Trophoblast cell (in vitro differentiated cells and primary cell): ENCODE data around the gene UBXN4.

ENCODE experiments used
- DNase-seq, 2 donors: peaks; one replicate each; pipeline ENCODE4 v3.0.0-alpha.2; 2016
- H2AFZ ChIP-seq: 2 replicates; pipeline ENCODE4 v1.6.1; 2013; ENCODE audit warnings: low read length, moderate library complexity, mild to moderate bottlenecking; ENCODE audit not compliant: insufficient read depth, poor library complexity
- H2AK5ac ChIP-seq: 2 replicates; pipeline ENCODE4 v1.6.1; 2013; ENCODE audit warnings: mild to moderate bottlenecking, low read length
- H2BK120ac ChIP-seq: 2 replicates; pipeline ENCODE4 v1.6.1; 2013; ENCODE audit warnings: low read length, mild to moderate bottlenecking, moderate library complexity; ENCODE audit not compliant: insufficient read depth, poor library complexity
- H2BK12ac ChIP-seq: 2 replicates; pipeline ENCODE4 v1.6.1; 2013; ENCODE audit warnings: mild to moderate bottlenecking, low read length, moderate library complexity
- H2BK5ac ChIP-seq: 2 replicates; pipeline ENCODE4 v1.6.1; 2013; ENCODE audit warnings: low read length, low read depth, moderate library complexity, mild to moderate bottlenecking; ENCODE audit not compliant: poor library complexity
- H3K14ac ChIP-seq: 2 replicates; pipeline ENCODE4 v1.6.1; 2013; ENCODE audit warnings: mild to moderate bottlenecking, low read length
- H3K18ac ChIP-seq: 2 replicates; pipeline ENCODE4 v1.6.1; 2013; ENCODE audit warnings: mild to moderate bottlenecking, low read length
- H3K23ac ChIP-seq: 2 replicates; pipeline ENCODE4 v1.6.1; 2013; ENCODE audit warnings: low read length
- H3K27ac ChIP-seq: 2 replicates; pipeline ENCODE4 v1.5.1; 2013; ENCODE audit warnings: low read depth, mild to moderate bottlenecking, inconsistent platforms, low read length, moderate library complexity
- H3K27me3 ChIP-seq: 2 replicates; pipeline ENCODE4 v1.6.1; 2013; ENCODE audit warnings: inconsistent platforms, mild to moderate bottlenecking, low read length, moderate library complexity; ENCODE audit not compliant: insufficient read depth
- H3K36me3 ChIP-seq, 2 experiments: 1 replicate in 1 of 2; 2 replicates in 1 of 2; pipeline ENCODE4 v1.6.1; 2013; ENCODE audit warnings: low read length in 2 of 2, mild to moderate bottlenecking in 2 of 2, moderate library complexity in 1 of 2; ENCODE audit not compliant: insufficient read depth in 2 of 2, control insufficient read depth in 1 of 2
- H3K4ac ChIP-seq: 2 replicates; pipeline ENCODE4 v1.6.1; 2013; ENCODE audit warnings: low read depth, mild to moderate bottlenecking, low read length, moderate library complexity
- H3K4me1 ChIP-seq, 2 experiments: 1 replicate in 1 of 2; 2 replicates in 1 of 2; pipeline ENCODE4 v1.6.1; 2013; ENCODE audit warnings: low read length in 2 of 2, mild to moderate bottlenecking in 2 of 2, moderate library complexity in 1 of 2; ENCODE audit not compliant: insufficient read depth in 2 of 2, control insufficient read depth in 1 of 2
- H3K4me2 ChIP-seq: 2 replicates; pipeline ENCODE4 v1.6.1; 2013; ENCODE audit warnings: inconsistent platforms, mild to moderate bottlenecking, low read length, moderate library complexity
- H3K4me3 ChIP-seq: 2 replicates; pipeline ENCODE4 v1.5.1; 2013; ENCODE audit warnings: mild to moderate bottlenecking, low read depth, low read length, inconsistent platforms
- H3K79me1 ChIP-seq: one replicate; pipeline ENCODE4 v1.6.1; 2013; ENCODE audit warnings: low read length
- H3K79me2 ChIP-seq: 2 replicates; pipeline ENCODE4 v1.6.1; 2013; ENCODE audit warnings: low read length, mild to moderate bottlenecking; ENCODE audit not compliant: control insufficient read depth, insufficient read depth, poor library complexity
- H3K9ac ChIP-seq: 2 replicates; pipeline ENCODE4 v1.6.1; 2013; ENCODE audit warnings: mild to moderate bottlenecking, low read length
- H3K9me3 ChIP-seq: 2 replicates; pipeline ENCODE4 v1.6.1; 2013; ENCODE audit warnings: low read depth, mild to moderate bottlenecking, control low read depth, inconsistent platforms, low read length; ENCODE audit not compliant: insufficient read depth
- H4K12ac ChIP-seq: 2 replicates; pipeline ENCODE4 v1.6.1; 2013; ENCODE audit warnings: low read depth, mild to moderate bottlenecking, low read length, moderate library complexity
- H4K8ac ChIP-seq: 2 replicates; pipeline ENCODE4 v1.6.1; 2013; ENCODE audit warnings: low read depth, mild to moderate bottlenecking, low read length, moderate library complexity
- H4K91ac ChIP-seq: one replicate; pipeline ENCODE4 v1.6.1; 2013; ENCODE audit warnings: low read depth, mild to moderate bottlenecking, low read length, moderate library complexity
- WGBS: extraction: QIAGEN DNeasy Blood & Tissue Kit; methylation state at CpG from one replicate; pipeline ENCODE4 v1.1.7; 2013; ENCODE audit warnings: missing lambda C conversion rate; ENCODE audit not compliant: insufficient read length, insufficient coverage; ENCODE audit errors: extremely low coverage; 5-methylcytosine and 5-hydroxymethylcytosine counted together

UBXN4 gene

DNA sequence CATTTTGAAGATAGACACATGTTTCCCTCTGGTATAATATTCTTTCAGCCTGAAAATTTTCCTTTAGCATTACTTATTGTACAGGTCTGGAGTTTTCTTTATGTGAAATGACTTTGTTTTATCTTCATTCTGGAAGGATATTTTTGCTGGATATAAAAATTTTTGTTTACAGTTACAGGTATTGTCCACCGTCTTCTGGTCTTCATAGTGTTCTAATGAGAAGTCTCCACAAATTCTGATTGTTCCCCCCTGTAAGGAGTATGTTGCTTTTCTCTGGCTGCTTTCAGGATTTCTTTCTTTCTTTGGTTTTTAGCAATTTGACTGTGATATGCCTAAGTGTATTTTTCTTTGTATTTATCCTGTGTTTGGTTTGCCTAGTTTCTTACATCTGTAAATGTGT lies 15.0 kb downstream of the UBXN4 start:
- no peak overlapping the region for H4K12ac ChIP-seq
- H2BK12ac ChIP-seq, result no peak overlapping the region
- H3K27me3 ChIP-seq, result no peaks in the 10 kb centered on the region
- no peak for DNase-seq
- H3K4me3 ChIP-seq, result no peak overlapping the region
- H3K23ac ChIP-seq, result no peak overlapping the region
- no peak overlapping the region for H3K9ac ChIP-seq
- no peak overlapping the region for H3K4ac ChIP-seq
- H3K4me1 ChIP-seq, result no peaks in the 10 kb centered on the region
- H3K79me1 ChIP-seq, result no peaks in the 10 kb centered on the region
- no peaks in the 10 kb centered on the region for H3K9me3 ChIP-seq
- no peak overlapping the region for H3K14ac ChIP-seq
- H3K27ac ChIP-seq, result no peak overlapping the region
- no peak overlapping the region for H2BK5ac ChIP-seq
- WGBS, result no CpG with 5 or more reads among the region's 1 CpG
- H3K79me2 ChIP-seq, result no peaks in the 10 kb centered on the region
- H2BK120ac ChIP-seq, result no peak overlapping the region
- H2AK5ac ChIP-seq, result no peak overlapping the region
- no peak overlapping the region for H3K4me2 ChIP-seq
- H4K91ac ChIP-seq, result no peak overlapping the region
- no peak overlapping the region for H4K8ac ChIP-seq
- H3K36me3 ChIP-seq, result peaks cover 27 to 30% of the 10 kb centered on the region in 2 experiments
- H3K18ac ChIP-seq, result no peak overlapping the region
- H2AFZ ChIP-seq, result no peak overlapping the region

DNA sequence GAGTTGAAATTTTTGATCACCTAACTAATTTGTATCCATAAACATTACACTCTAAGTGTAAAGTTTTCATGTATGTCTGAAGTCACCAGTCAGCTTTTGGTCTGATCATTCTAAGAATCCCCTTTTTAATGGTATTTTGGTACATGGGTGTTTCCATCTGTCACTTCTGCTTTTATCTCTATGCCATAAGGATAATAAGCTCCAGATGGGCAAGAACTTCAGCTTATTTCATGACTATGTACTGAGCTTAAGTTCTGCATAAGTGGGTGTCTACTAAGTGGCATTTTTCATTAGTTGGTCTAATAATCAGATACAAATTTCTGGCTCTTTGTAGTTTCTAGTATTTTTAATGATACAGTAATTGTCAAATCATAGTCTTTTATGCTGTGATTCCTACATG lies 20.4 kb downstream of the UBXN4 start:
- no peak overlapping the region for H2AK5ac ChIP-seq
- H3K27me3 ChIP-seq, result no peaks in the 10 kb centered on the region
- H4K91ac ChIP-seq, result no peak overlapping the region
- H3K27ac ChIP-seq, result no peak overlapping the region
- no peaks in the 10 kb centered on the region for H3K9me3 ChIP-seq
- H3K4me1 ChIP-seq, result no peaks in the 10 kb centered on the region
- H3K4me2 ChIP-seq, result no peak overlapping the region
- H3K18ac ChIP-seq, result no peak overlapping the region
- H3K14ac ChIP-seq, result no peak overlapping the region
- H4K8ac ChIP-seq, result no peak overlapping the region
- no peak overlapping the region for H2BK120ac ChIP-seq
- no peak overlapping the region for H3K23ac ChIP-seq
- no peaks in the 10 kb centered on the region for H3K79me1 ChIP-seq
- no peak overlapping the region for H4K12ac ChIP-seq
- H2BK12ac ChIP-seq, result no peak overlapping the region
- H3K36me3 ChIP-seq, result peaks cover 30 to 34% of the 10 kb centered on the region in 2 experiments
- no peaks in the 10 kb centered on the region for H3K79me2 ChIP-seq
- no peak for DNase-seq
- H3K4ac ChIP-seq, result no peak overlapping the region
- no peak overlapping the region for H3K4me3 ChIP-seq
- no peak overlapping the region for H3K9ac ChIP-seq
- no peak overlapping the region for H2BK5ac ChIP-seq
- no peak overlapping the region for H2AFZ ChIP-seq

DNA sequence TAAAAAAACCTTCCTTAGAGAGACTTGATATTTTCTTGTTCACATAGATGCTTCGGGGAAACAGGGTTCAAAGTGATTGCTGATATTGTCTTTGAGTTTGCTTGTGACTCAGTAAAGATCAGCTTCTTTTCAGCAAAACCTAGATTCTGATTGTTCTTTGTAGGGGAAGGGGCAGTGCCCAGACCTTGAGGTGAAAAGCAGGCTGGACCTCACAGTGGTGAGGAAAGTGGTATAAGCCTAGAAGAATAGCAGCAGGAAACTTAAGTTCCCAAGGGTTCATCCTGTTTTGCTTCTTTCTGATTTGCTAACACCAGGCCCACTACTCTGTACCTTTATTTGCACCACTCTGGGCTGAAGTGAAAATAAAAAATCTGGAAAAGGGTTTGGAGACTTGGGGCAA lies 20.9 kb downstream of the UBXN4 start:
- Histone ChIP-seq H2BK5ac (no peak overlapping the region), H3K18ac (no peak overlapping the region), H2BK120ac (no peak overlapping the region), H3K4me2 (no peak overlapping the region), H3K79me1 (no peaks in the 10 kb centered on the region), H2AK5ac (no peak overlapping the region), H3K4me1 (no peaks in the 10 kb centered on the region), H2AFZ (no peak overlapping the region), H3K4me3 (no peak overlapping the region), H3K23ac (no peak overlapping the region), H3K9me3 (no peaks in the 10 kb centered on the region), H4K12ac (no peak overlapping the region), H2BK12ac (no peak overlapping the region), H3K27me3 (no peaks in the 10 kb centered on the region), H4K91ac (no peak overlapping the region), H3K27ac (no peak overlapping the region), H3K79me2 (no peaks in the 10 kb centered on the region), H4K8ac (no peak overlapping the region), H3K9ac (no peak overlapping the region), H3K4ac (no peak overlapping the region), H3K36me3 (peaks cover 33 to 37% of the 10 kb centered on the region in 2 experiments), H3K14ac (no peak overlapping the region)
- DNase-seq, result no peak
- WGBS, result no CpG with 5 or more reads among the region's 1 CpG

DNA sequence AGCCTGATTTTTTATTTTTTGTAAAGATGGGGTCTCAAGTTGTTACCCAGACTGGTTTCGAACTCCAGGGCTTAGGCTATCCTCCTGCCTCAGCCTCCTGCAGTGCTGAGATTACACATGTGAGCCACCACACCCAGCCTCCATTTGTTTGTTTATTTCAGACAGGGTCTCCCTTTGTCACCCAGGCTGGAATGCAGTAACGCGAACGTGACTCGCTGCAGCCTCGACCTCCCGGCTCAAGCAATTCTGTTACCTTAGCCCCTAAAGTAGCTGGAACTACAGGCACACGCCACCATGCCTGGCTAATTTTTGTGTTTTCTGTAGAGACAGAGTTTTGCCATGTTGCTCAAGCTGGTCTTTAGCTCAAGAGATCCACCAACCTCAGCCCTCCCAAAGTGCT lies 27.2 kb downstream of the UBXN4 start:
- Histone ChIP-seq H3K27ac (no peak overlapping the region), H2BK5ac (no peak overlapping the region), H4K12ac (no peak overlapping the region), H2BK120ac (no peak overlapping the region), H3K79me2 (no peaks in the 10 kb centered on the region), H3K36me3 (peaks cover 38 to 40% of the 10 kb centered on the region in 2 experiments), H2AFZ (no peak overlapping the region), H4K91ac (no peak overlapping the region), H3K23ac (no peak overlapping the region), H3K79me1 (no peaks in the 10 kb centered on the region), H3K18ac (no peak overlapping the region), H3K9ac (no peak overlapping the region), H3K14ac (no peak overlapping the region), H4K8ac (no peak overlapping the region), H3K4me3 (no peak overlapping the region), H3K9me3 (no peaks in the 10 kb centered on the region), H3K4me1 (peaks cover 2 to 5% of the 10 kb centered on the region in 2 experiments), H2BK12ac (no peak overlapping the region), H3K4me2 (no peak overlapping the region), H2AK5ac (no peak overlapping the region), H3K4ac (no peak overlapping the region), H3K27me3 (no peaks in the 10 kb centered on the region)
- no peak for DNase-seq
- no CpG with 5 or more reads among the region's 8 CpGs for WGBS
